HG03571 (cell line): Measurements from ENCODE around the gene SCN9A.

Source experiments
- ATAC-seq: cut with Tn5 transposase; IDR thresholded peaks from one replicate; pipeline ENCODE4 v1.9.1; 2021; ENCODE audit not compliant: unreplicated experiment

Gene SCN9A

GRCh38 chr2:166181813-166182154, 194.0 kb downstream of the SCN9A start:
- no peak for ATAC-seq

GRCh38 chr2:166180951-166181812, 194.6 kb downstream of the SCN9A start:
- peak; percentile 90 for ATAC-seq

- ATAC-seq = no peak
Observed at GRCh38 chr2:166179201-166179600, 196.5 kb downstream of the SCN9A start.

- no peak for ATAC-seq
Observed at GRCh38 chr2:166173263-166173662, 202.5 kb downstream of the SCN9A start.

GRCh38 chr2:166171216-166171615, 204.5 kb downstream of the SCN9A start:
- no peak for ATAC-seq

- ATAC-seq = no peak
Observed at GRCh38 chr2:166170356-166170755, 205.4 kb downstream of the SCN9A start.

- no peak for ATAC-seq
Observed at GRCh38 chr2:166167449-166167848, 208.3 kb downstream of the SCN9A start.

- ATAC-seq = no peak
Observed at GRCh38 chr2:166163775-166164174, 212.0 kb downstream of the SCN9A start.

GRCh38 chr2:166158546-166158945, 217.2 kb downstream of the SCN9A start:
- no peak for ATAC-seq

- no peak for ATAC-seq
Observed at GRCh38 chr2:166157578-166157977, 218.2 kb downstream of the SCN9A start.

GRCh38 chr2:166156985-166157490, 218.7 kb downstream of the SCN9A start:
- no peak for ATAC-seq

- ATAC-seq = no peak
Observed at GRCh38 chr2:166155589-166155988, 220.2 kb downstream of the SCN9A start.

GRCh38 chr2:166154685-166155338, 220.9 kb downstream of the SCN9A start:
- ATAC-seq = no peak

- no peak for ATAC-seq
Observed at GRCh38 chr2:166152064-166152463, 223.7 kb downstream of the SCN9A start.

- ATAC-seq = no peak
Observed at GRCh38 chr2:166148500-166149400, 227.0 kb downstream of the SCN9A start.

- ATAC-seq = no peak
Observed at GRCh38 chr2:166147883-166148282, 227.9 kb downstream of the SCN9A start.
